GM12865 (cell line): ENCODE measurements around the gene XRCC3.
"Not testable (repeated sequence)": the region's sequence is repeated elsewhere in the genome, so short reads cannot be mapped to it uniquely, and the experiment has no call there.

Experiments used
- DNase-seq: peaks from one replicate; pipeline ENCODE4 v3.0.0; 2010; ENCODE audit warnings: low read depth
- H3K4me3 ChIP-seq: 2 replicates; pipeline ENCODE4 v1.5.1; 2011; ENCODE audit warnings: mild to moderate bottlenecking, low read depth, low read length, control low read depth
- CTCF ChIP-seq: IDR thresholded peaks from 2 replicates; pipeline ENCODE4 v1.5.1; 2011; ENCODE audit warnings: low read length, control low read depth, low read depth, inconsistent platforms; ENCODE audit not compliant: insufficient read depth; ENCODE audit errors: missing control alignments

The XRCC3 gene

GRCh38 chr14:103653805-103654204 is 61.4 kb downstream of the XRCC3 start:
- TF ChIP-seq CTCF: no peak
- H3K4me3 ChIP-seq: no peak overlapping the region
- no peak for DNase-seq

- not testable (repeated sequence) for H3K4me3 ChIP-seq, DNase-seq
Measured at GRCh38 chr14:103653336-103653735, 61.9 kb downstream of the XRCC3 start.

- TF ChIP-seq CTCF: no peak
- DNase-seq: no peak
- H3K4me3 ChIP-seq: no peak overlapping the region
Measured at GRCh38 chr14:103652806-103653205, 62.4 kb downstream of the XRCC3 start.

- H3K4me3 ChIP-seq: no peak overlapping the region
- no peak for TF ChIP-seq CTCF
- DNase-seq: no peak
Measured at GRCh38 chr14:103651585-103651984, 63.7 kb downstream of the XRCC3 start.

- H3K4me3 ChIP-seq: no peak overlapping the region
- TF ChIP-seq CTCF: no peak
- DNase-seq: no peak
Measured at GRCh38 chr14:103650213-103650612, 65.0 kb downstream of the XRCC3 start.

GRCh38 chr14:103649001-103649400 is 66.2 kb downstream of the XRCC3 start:
- no peak for TF ChIP-seq CTCF
- no peak for DNase-seq

More at GRCh38 chr14:103649001-103649400, 66.2 kb downstream of the XRCC3 start:
- H3K4me3 ChIP-seq: no peak overlapping the region
